ENCODE measurements around the gene KLHL29. TPM values are rescaled to one million over a fixed set of nuclear protein-coding genes. Genes with fewer than 3 reads are reported as not detected.

The KLHL29 gene
- total RNA-seq, 2 donors from 2014 or later: 2.0 to 2.9 TPM

GRCh38 chr2:23351388-23352141, 33.4 kb upstream of the KLHL29 start:
- Histone ChIP-seq H3K4me3 (no peak overlapping the region), H3K9ac (ENCODE audit: low read depth in 2 of 2, low read length in 2 of 2) (no peak overlapping the region), H3K27me3 (no peaks in the 10 kb centered on the region), H3K36me3 (no peaks in the 10 kb centered on the region), H3K9me3 (no peaks in the 10 kb centered on the region), H3K4me1 (no peaks in the 10 kb centered on the region), H3K27ac (no peak overlapping the region)
- peak; percentile 77 for DNase-seq
- TF ChIP-seq, protein P1, sequence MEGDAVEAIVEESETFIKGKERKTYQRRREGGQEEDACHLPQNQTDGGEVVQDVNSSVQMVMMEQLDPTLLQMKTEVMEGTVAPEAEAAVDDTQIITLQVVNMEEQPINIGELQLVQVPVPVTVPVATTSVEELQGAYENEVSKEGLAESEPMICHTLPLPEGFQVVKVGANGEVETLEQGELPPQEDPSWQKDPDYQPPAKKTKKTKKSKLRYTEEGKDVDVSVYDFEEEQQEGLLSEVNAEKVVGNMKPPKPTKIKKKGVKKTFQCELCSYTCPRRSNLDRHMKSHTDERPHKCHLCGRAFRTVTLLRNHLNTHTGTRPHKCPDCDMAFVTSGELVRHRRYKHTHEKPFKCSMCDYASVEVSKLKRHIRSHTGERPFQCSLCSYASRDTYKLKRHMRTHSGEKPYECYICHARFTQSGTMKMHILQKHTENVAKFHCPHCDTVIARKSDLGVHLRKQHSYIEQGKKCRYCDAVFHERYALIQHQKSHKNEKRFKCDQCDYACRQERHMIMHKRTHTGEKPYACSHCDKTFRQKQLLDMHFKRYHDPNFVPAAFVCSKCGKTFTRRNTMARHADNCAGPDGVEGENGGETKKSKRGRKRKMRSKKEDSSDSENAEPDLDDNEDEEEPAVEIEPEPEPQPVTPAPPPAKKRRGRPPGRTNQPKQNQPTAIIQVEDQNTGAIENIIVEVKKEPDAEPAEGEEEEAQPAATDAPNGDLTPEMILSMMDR (IDR thresholded peaks at IDR 0.05): peak; percentile 80
- intact Hi-C loops (cut with DNase I): loop anchor here (10.0 kb wide), 2 partner anchors 327 to 447 kb away; no protein-coding TSS in a partner anchor

- no peak for DNase-seq
- no peak overlapping the region for H3K9ac ChIP-seq (ENCODE audit: low read depth in 2 of 2, low read length in 2 of 2)
- H3K4me3 ChIP-seq: no peak overlapping the region
- no peaks in the 10 kb centered on the region for H3K27me3 ChIP-seq
- no peaks in the 10 kb centered on the region for H3K36me3 ChIP-seq
- H3K4me1 ChIP-seq: no peaks in the 10 kb centered on the region
- TF ChIP-seq, protein P1 (IDR thresholded peaks at IDR 0.05): no peak
- intact Hi-C loops (cut with DNase I): loop anchor here (10.0 kb wide), 2 partner anchors 330 to 450 kb away; no protein-coding TSS in a partner anchor
- H3K27ac ChIP-seq: no peak overlapping the region
- H3K9me3 ChIP-seq: no peaks in the 10 kb centered on the region
Measured at GRCh38 chr2:23354554-23354953, 30.4 kb upstream of the KLHL29 start.

DNA sequence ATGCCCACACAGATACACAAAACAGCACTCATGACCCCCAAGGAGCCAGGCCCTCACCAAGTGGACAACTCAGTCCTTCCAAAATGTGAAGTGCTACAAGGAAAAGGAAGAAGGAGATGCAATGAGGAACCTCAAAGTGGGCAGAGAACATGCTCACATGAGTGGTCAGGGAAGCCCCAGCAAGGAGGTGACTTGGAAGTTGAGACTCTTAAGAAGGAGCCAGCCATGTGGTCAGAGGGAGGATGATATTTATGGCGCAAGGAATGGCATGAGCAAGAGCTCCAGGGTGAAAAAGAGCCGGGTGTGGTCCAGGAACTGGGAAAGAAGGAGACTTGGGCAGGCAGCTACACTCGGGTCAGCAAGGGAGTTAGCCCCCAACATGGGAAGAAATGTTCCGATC, 30.0 kb upstream of the KLHL29 start:
- TF ChIP-seq, protein P1 (IDR thresholded peaks at IDR 0.05): no peak
- no peaks in the 10 kb centered on the region for H3K4me1 ChIP-seq
- H3K36me3 ChIP-seq: no peaks in the 10 kb centered on the region
- H3K27me3 ChIP-seq: no peaks in the 10 kb centered on the region
- DNase-seq: no peak
- H3K4me3 ChIP-seq: no peak overlapping the region
- no peak overlapping the region for H3K9ac ChIP-seq (ENCODE audit: low read depth in 2 of 2, low read length in 2 of 2)
- intact Hi-C loops (cut with DNase I): loop anchor here (10.0 kb wide), 2 partner anchors 330 to 450 kb away; no protein-coding TSS in a partner anchor
- H3K27ac ChIP-seq: no peak overlapping the region
- H3K9me3 ChIP-seq: no peaks in the 10 kb centered on the region

DNA sequence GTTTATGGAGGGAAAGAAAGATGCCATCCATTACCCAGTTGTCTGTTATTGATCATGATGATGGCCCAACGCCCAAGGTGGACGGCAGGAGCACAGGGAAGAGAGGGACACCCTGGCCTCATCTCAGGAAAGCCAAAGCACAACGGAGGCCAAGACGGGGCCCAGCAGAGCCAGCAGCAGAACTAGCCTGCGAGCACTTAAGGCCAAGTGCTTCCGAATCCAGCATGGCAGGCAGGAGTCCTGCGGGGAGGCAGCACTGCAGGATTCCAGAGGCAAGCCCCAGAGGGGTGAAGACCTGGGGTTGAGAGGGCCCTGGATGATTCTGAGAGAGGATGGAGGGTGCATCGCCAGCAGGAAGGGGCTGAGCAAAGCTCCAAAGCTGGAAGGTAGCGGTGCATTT, 28.3 kb upstream of the KLHL29 start:
- Histone ChIP-seq H3K9ac (ENCODE audit: low read depth in 2 of 2, low read length in 2 of 2) (no peak overlapping the region), H3K9me3 (no peaks in the 10 kb centered on the region), H3K27ac (no peak overlapping the region), H3K27me3 (no peaks in the 10 kb centered on the region), H3K36me3 (no peaks in the 10 kb centered on the region), H3K4me3 (no peak overlapping the region), H3K4me1 (no peaks in the 10 kb centered on the region)
- no peak for DNase-seq
- TF ChIP-seq, protein P1 (IDR thresholded peaks at IDR 0.05): no peak
- intact Hi-C loops (cut with DNase I): loop anchor here (10.0 kb wide), 2 partner anchors 332 to 452 kb away; no protein-coding TSS in a partner anchor

DNA sequence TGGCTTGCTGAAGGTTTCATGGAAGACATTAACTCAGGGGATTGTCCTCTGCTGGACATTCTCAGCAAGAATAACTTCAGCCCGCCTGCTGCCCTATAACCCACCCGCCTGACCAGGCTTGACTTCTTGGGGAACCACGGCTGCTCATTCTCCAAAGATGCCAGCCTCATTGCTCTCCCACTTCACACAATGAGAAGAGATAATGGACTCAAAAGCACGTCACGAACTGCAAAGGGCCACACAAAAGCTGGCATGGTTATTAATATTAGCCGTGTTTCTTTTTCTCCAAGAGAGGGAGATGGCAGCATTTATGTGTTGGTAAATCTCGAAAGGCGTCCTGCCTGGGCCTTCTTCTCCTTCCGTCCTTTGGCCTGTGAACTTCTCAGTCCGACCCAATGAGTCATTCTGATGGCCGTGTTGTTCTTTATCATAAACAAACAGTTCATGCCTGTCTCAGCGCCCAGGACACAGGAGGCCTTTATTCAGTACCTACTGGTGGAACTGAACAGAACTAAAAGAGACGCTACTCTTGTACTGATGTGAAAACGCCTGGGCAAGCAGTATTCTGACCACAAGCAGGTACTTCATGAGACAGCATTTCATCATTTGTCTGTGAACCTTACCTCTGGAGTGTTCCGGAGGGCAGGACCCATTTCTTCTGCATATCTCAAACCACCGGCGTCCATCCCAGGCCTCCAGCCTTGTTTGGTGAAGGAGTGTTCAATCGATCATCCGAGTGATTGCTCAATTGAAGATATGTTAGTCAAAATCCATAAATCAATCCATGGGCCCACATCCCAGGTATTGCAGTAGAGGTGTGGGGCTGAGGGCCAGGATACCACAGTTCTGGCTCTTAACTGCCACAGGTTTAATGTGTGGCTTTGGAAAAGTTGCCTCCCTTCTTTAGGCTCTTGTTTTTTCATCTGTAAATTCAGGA, 25.1 kb upstream of the KLHL29 start:
- DNase-seq: no peak
- intact Hi-C loops (cut with DNase I): loop anchor here (10.0 kb wide), 2 partner anchors 335 to 455 kb away; no protein-coding TSS in a partner anchor
- no peaks in the 10 kb centered on the region for H3K4me1 ChIP-seq
- H3K27me3 ChIP-seq: no peaks in the 10 kb centered on the region
- no peaks in the 10 kb centered on the region for H3K36me3 ChIP-seq
- no peak overlapping the region for H3K4me3 ChIP-seq
- H3K27ac ChIP-seq: no peak overlapping the region
- no peak overlapping the region for H3K9ac ChIP-seq (ENCODE audit: low read depth in 2 of 2, low read length in 2 of 2)
- TF ChIP-seq, protein P1 (IDR thresholded peaks at IDR 0.05): no peak
- H3K9me3 ChIP-seq: no peaks in the 10 kb centered on the region

Measured in colonic mucosa (tissue), 4 donors.